ENCODE measurements around the gene DNAJC5.
A peak's percentile ranks its signal among the peaks of the same experiment; 100 is the strongest.

The DNAJC5 gene

DNA sequence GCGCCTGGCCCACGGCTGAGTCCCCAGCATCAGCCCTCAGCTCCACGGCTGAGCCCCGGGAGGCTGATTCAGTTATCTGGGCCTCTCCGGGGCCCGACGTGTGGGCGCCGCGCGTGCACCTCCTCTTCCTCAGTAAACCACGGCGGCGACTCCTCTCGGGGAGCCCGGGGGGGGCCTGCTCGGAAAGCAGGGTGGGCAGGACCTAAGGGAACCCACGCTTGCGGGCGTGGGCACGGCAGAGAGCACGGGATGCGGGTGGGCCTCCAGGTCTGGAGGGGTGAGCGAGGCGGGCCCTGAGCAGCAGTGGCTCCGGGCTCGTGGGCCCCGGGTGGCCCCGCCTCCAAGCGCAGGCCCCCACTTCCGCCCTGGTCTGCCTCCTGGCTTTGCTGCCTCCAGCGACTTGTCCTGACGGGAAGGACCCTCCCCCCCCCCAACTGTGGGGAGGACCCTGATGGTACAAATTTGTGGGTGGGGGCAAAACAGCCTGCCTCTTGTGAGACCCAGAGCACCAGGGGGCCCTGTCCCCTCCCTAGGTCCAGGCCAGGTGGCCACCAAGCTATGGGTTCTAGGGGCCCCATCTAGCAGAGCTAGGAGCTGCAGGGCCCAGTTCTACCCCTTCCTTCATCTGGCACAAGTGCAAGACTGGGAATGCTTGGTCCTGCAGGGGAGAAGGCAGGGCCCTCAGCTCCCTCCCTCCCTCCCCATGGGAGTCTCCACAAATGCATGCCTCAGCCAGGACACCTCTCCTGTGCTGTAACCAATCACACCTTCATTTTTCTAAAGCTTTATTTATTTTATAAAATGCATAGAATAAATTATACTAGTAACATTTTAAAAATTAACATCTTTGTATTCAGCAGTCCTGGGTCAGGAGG is 44.4 kb downstream of the DNAJC5 start:
- Mint-ChIP-seq H3K27ac (no peak overlapping the region), H3K27me3 (no peaks in the 10 kb centered on the region), H3K4me1 (ENCODE audit: low read depth in 2 of 2) (peaks cover 7 to 15% of the 10 kb centered on the region in 2 donors), H3K9me3 (peaks cover 0 to 1% of the 10 kb centered on the region in 2 donors), H3K4me3 (no peak overlapping the region), H3K36me3 (ENCODE audit: insufficient read depth) (peaks cover 31% of the 10 kb centered on the region)
- ATAC-seq (replicated peaks) (peak; percentile 13), DNase-seq (no peak)

DNA sequence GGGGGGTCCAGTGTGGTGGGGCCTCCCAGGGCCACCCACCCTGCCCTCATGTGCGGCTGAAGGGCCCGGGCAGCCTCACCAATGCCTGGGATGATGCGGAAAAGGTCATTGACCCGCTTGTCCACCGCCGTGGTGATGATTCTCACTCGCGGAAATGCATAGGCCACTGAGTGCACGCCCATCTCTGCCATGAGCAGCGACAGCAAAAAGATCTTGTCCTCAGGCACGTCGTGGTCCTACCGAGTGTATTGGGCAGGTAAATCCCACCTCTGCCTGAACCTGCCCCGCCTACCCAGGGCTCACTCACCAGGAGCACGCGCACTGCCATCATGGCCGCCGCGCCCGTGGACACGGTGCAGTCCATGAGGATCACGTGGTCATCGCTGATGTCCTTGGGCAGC is 45.1 kb downstream of the DNAJC5 start:
- Mint-ChIP-seq H3K4me3 (no peak overlapping the region), H3K27me3 (no peaks in the 10 kb centered on the region), H3K27ac (no peak overlapping the region), H3K36me3 (ENCODE audit: insufficient read depth) (peaks cover 34% of the 10 kb centered on the region), H3K9me3 (peaks cover 0 to 1% of the 10 kb centered on the region in 2 donors), H3K4me1 (ENCODE audit: low read depth in 2 of 2) (peaks cover 8 to 10% of the 10 kb centered on the region in 2 donors)
- no peak for ATAC-seq (replicated peaks)
- no peak for DNase-seq

- H3K27me3 Mint-ChIP-seq, result no peaks in the 10 kb centered on the region
- H3K36me3 Mint-ChIP-seq (ENCODE audit: insufficient read depth), result peaks cover 36% of the 10 kb centered on the region
- DNase-seq (no peak), ATAC-seq (replicated peaks) (no peak)
- peaks cover 0 to 1% of the 10 kb centered on the region in 2 donors for H3K9me3 Mint-ChIP-seq
- H3K4me1 Mint-ChIP-seq (ENCODE audit: low read depth in 2 of 2), result peaks cover 10 to 12% of the 10 kb centered on the region in 2 donors
- peak overlapping the region in 1 of 2 donors; percentile 85 for H3K27ac Mint-ChIP-seq
- peak overlapping the region; percentile 17 to 72 for H3K4me3 Mint-ChIP-seq
Observed at GRCh38 chr20:63940472-63941266, 45.7 kb downstream of the DNAJC5 start.

DNA sequence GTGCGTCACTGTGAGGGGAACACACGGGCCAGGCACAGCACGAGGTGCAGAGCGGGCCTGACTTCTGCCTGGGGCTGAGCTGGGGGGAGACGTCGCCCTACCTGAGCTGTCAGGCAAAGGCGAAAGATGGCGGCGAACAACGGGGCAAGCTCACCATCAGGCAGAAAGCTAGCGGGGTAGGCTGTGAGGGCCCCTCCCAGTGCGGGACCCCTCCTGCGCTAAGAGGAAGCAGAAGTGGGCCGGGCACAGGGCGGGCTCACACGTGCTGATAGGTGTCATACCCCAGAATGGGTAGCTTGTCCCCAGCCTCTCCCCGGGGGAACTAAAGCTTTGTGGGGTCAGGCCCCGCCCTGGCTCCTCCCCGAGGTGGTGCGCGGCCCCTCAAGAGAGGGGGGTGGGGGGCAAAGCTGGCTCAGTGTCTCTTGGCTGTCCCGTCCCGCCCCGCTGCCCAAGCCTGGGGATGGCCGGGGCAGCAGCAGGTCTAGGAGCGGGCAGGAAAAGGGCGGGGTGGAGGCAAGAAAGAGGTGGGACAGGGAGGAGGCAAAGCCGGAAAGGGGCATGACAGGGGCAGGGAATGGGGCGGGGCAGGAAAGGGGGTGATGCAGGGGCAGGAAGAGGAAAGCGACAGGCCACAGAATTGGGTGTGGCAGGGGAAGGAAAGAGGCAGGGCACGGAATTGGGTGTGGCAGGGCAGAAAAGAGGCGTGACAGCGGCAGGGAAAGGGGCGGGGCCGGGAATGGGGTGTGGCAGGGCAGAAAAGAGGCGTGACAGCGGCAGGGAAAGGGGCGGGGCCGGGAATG is 46.6 kb downstream of the DNAJC5 start:
- Mint-ChIP-seq H3K4me1 (ENCODE audit: low read depth in 2 of 2) (peaks cover 10 to 14% of the 10 kb centered on the region in 2 donors), H3K27ac (peak overlapping the region; percentile 65 to 85), H3K9me3 (peaks cover 0 to 1% of the 10 kb centered on the region in 2 donors), H3K36me3 (ENCODE audit: insufficient read depth) (peaks cover 36% of the 10 kb centered on the region), H3K4me3 (peak overlapping the region; percentile 28 to 72), H3K27me3 (no peaks in the 10 kb centered on the region)
- DNase-seq (peak; percentile 68 to 75 (median 69)), ATAC-seq (replicated peaks) (peak; percentile 79)

- Mint-ChIP-seq H3K4me1 (ENCODE audit: low read depth in 2 of 2) (peaks cover 17 to 20% of the 10 kb centered on the region in 2 donors), H3K36me3 (ENCODE audit: insufficient read depth) (peaks cover 35% of the 10 kb centered on the region), H3K27me3 (no peaks in the 10 kb centered on the region), H3K27ac (peak overlapping the region in 1 of 2 donors; percentile 85), H3K9me3 (peaks cover 0 to 1% of the 10 kb centered on the region in 2 donors), H3K4me3 (peak overlapping the region in 1 of 2 donors; percentile 51)
- ATAC-seq (replicated peaks) (no peak), DNase-seq (no peak)
Observed at GRCh38 chr20:63942250-63942951, 47.5 kb downstream of the DNAJC5 start.

- no peak for ATAC-seq (replicated peaks)
- no peaks in the 10 kb centered on the region for H3K27me3 Mint-ChIP-seq
- H3K4me1 Mint-ChIP-seq (ENCODE audit: low read depth in 2 of 2), result peaks cover 22 to 28% of the 10 kb centered on the region in 2 donors
- peaks cover 0 to 1% of the 10 kb centered on the region in 2 donors for H3K9me3 Mint-ChIP-seq
- DNase-seq, result no peak
- peak overlapping the region in 1 of 2 donors; percentile 23 for H3K4me3 Mint-ChIP-seq
- H3K36me3 Mint-ChIP-seq (ENCODE audit: insufficient read depth), result peaks cover 35% of the 10 kb centered on the region
- H3K27ac Mint-ChIP-seq, result no peak overlapping the region
Observed at GRCh38 chr20:63942969-63943807, 48.3 kb downstream of the DNAJC5 start.

DNA sequence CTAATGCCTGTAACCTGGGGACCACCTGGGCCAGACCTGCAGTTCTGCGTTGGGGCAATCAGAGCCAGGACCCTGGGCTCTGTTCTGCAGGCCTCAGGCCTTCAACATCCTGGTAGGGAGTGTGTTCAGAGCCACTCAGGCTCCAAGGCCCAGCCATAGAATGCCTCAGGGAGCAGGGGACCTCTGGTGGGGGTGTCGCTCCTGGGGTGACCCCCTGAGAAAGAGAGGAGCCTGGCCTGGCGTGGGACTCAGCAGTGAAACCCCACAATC is 48.8 kb downstream of the DNAJC5 start:
- Mint-ChIP-seq H3K27ac (no peak overlapping the region), H3K36me3 (ENCODE audit: insufficient read depth) (peaks cover 41% of the 10 kb centered on the region), H3K9me3 (peaks cover 0 to 1% of the 10 kb centered on the region in 2 donors), H3K4me3 (no peak overlapping the region), H3K4me1 (ENCODE audit: low read depth in 2 of 2) (peaks cover 27 to 33% of the 10 kb centered on the region in 2 donors), H3K27me3 (no peaks in the 10 kb centered on the region)
- ATAC-seq (replicated peaks) (no peak), DNase-seq (no peak)

GRCh38 chr20:63944078-63944941 is 49.4 kb downstream of the DNAJC5 start:
- peaks cover 33 to 38% of the 10 kb centered on the region in 2 donors for H3K4me1 Mint-ChIP-seq (ENCODE audit: low read depth in 2 of 2)
- no peak for ATAC-seq (replicated peaks)
- peaks cover 47% of the 10 kb centered on the region for H3K36me3 Mint-ChIP-seq (ENCODE audit: insufficient read depth)
- no peak overlapping the region for H3K4me3 Mint-ChIP-seq
- H3K27ac Mint-ChIP-seq, result no peak overlapping the region
- H3K9me3 Mint-ChIP-seq, result peaks cover 0 to 1% of the 10 kb centered on the region in 2 donors
- no peak for DNase-seq
- no peaks in the 10 kb centered on the region for H3K27me3 Mint-ChIP-seq

DNA sequence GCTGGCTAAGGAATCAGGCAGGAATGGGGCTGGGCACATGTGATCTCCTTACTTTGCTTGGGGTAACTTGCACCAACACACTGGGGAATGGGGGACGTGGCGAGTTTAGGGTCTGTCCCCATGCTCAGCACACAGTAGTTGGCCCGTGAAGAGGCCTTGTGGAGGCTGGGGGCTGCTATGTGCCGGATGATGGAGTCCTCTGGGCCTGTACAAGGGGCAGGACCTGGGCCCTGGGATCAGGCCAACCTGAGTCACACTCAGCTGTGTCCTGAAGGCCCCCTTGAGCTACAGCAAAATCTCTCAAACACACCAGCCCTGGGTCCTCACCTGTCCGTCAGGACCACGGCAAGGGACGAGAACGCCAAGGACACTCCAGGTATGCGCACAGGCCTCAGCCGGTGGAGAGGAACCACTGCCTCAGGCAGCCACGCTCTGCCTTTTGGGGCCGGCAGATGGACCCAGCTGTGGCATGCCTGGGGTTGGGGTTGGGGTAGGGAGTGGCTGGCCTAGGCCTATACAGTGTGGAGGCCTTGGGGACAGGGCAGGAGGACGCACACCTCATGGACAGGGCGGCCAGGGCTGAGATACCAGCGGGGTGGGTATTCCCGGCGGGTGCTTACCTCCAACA is 50.2 kb downstream of the DNAJC5 start:
- Mint-ChIP-seq H3K27ac (no peak overlapping the region), H3K4me1 (ENCODE audit: low read depth in 2 of 2) (peaks cover 38 to 42% of the 10 kb centered on the region in 2 donors), H3K4me3 (no peak overlapping the region), H3K27me3 (no peaks in the 10 kb centered on the region), H3K9me3 (peaks cover 0 to 1% of the 10 kb centered on the region in 2 donors), H3K36me3 (ENCODE audit: insufficient read depth) (peaks cover 51% of the 10 kb centered on the region)
- DNase-seq (no peak), ATAC-seq (replicated peaks) (no peak)

GRCh38 chr20:63945921-63946920 is 51.3 kb downstream of the DNAJC5 start:
- DNase-seq (no peak), ATAC-seq (replicated peaks) (no peak)
- H3K27me3 Mint-ChIP-seq, result no peaks in the 10 kb centered on the region
- peak overlapping the region in 1 of 2 donors; percentile 94 for H3K4me3 Mint-ChIP-seq
- peaks cover 50% of the 10 kb centered on the region for H3K36me3 Mint-ChIP-seq (ENCODE audit: insufficient read depth)
- H3K4me1 Mint-ChIP-seq (ENCODE audit: low read depth in 2 of 2), result peaks cover 38% of the 10 kb centered on the region in 2 donors
- H3K27ac Mint-ChIP-seq, result peak overlapping the region in 1 of 2 donors; percentile 46
- H3K9me3 Mint-ChIP-seq, result peaks cover 0 to 1% of the 10 kb centered on the region in 2 donors
